Measurements from ENCODE around the gene GPHN.

Gene GPHN

DNA sequence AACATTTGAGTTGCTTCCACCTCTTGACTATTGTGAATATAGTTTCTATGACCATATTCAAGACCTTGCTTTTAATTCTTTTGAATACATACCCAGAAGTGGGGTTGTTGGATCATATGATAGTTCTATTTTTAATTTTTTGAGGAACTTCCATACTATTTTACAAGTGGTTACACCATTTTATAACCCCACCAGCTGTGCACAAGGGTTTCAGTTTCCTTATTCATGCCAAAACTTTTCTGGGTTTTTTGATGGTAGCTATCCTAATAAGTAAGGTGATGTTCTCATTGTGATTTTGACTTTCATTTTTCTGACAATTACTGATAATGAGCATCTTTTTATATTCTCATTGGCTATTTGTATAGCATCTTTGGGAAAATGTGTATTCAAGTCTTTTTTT lies 571.9 kb downstream of the GPHN start:
- no peak for DNase-seq

DNA sequence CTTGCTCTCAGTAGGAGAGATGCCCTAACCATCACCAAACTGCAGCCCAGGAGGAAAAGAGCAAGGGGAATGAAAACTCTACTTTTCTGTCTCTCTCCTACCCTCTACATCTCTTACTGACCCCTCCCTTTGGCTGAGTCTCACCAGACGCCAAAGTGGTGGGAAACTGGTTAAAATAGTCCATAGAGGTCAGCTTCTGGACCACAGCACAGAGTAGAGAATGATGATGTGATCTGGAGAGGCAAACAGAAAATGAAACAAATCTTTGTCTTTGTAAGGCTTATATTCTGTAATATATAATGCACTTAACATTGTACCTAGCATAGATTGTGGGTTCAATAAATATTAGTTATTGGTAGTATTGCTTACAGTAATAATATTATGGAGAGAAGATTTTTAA lies 600.3 kb downstream of the GPHN start:
- no peak for DNase-seq

DNA sequence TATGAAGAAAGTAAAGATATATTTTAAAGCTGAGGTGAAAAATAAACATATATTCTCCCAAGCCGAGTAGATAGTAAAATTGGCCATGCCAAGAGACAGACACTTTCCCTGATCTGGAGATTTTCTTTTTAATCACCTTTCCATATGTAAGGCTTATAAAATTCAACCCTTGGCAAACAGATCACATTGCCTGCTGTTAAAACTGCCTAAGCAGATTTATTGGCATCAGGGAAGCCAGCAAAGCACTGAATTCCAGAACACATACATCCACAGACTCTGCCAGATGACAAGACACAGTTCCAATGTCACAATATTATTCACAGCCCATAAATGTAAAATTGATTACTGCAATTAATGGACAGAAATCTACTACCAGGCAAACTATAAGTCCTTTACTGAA lies 603.1 kb downstream of the GPHN start:
- DNase-seq = no peak

DNA sequence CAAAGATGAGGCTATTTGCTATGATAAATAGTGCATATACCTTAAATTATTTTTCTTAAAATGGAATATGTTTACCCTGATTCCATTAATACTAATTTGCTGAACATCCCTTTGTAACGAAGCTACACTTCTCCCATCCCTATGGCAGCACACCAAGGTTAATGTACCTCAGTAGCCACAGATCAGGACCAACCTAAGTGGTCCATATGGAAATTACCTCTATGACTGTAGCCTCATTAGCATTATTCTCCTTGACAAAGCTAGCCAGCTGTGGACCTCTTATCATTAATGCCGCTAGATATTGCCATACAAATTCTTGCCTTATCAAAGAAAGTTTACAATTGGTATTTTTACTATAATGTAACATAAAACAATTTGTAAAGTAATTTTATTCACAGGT lies 604.4 kb downstream of the GPHN start:
- no peak for DNase-seq

DNA sequence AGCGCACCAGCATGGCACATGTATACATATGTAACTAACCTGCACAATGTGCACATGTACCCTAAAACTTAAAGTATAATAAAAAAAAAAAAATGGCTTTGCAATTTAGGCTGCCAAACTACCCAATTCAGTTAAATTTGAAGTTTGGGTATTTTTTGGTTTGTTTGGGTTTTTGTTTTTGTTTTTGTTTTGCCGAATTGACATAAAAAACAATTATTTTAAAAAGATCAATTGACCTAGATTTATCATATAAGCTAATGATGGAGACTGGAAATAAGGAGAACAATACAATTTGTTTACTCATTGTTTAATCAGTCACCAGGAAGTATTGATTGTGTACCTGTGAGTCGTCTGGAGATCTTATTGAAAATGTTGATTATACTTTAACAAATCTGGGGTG lies 619.2 kb downstream of the GPHN start:
- DNase-seq = no peak

DNA sequence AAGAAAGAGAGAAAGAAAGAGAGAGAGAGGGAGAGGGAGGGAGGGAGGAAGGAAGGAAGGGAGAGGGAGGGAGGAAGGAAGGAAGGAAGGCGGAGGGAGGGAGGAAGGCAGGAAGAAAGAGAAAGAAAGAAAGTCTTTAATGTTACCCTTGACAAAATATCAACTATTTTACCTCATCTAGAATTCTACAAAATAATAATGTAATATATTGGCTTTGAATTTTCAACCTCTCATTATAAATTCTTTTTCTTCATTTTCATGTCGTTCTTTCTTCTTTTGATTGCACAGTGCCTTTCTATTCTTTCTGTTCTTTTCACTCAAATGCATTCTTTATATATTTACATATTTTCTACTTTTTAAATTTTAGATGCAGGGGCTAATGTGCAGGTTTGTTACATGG lies 621.8 kb downstream of the GPHN start:
- DNase-seq = no peak

DNA sequence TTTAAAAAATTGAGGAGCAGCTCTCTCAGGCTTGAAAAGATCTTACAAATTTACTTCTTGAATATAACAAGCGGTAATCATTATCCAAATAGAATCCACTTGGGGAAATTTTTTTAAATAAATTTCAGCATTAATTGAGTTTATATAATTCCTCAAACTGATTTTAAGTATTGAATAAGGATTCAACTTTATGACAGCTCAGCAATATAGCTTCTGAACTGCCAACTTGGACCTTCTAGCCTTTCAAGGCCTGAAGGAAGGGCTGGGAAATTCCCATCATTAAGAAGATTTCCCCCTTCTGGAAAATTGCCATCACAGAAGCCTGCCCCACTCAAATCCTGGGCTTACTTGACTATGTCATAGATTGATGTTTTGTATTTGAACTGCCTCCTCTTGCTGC lies 623.7 kb downstream of the GPHN start:
- DNase-seq = no peak

DNA sequence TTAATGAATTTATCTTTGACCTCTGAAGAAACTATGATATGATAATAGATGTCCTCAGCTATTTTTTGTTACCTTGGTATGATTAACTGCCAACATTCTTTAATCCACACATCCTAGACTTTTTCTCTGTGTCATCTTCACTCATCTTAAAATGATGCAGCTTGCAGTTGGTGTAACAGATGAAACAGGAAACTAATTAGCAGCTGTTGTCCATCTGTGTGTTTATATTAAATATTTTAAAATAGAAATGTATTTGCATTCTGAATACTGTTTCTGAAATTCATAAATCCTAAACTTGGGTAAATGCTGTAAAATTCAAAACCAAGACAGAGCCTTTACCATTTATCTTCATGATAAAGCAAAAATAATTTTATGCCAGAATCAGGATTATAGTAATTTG lies 625.2 kb downstream of the GPHN start:
- DNase-seq = no peak

DNA sequence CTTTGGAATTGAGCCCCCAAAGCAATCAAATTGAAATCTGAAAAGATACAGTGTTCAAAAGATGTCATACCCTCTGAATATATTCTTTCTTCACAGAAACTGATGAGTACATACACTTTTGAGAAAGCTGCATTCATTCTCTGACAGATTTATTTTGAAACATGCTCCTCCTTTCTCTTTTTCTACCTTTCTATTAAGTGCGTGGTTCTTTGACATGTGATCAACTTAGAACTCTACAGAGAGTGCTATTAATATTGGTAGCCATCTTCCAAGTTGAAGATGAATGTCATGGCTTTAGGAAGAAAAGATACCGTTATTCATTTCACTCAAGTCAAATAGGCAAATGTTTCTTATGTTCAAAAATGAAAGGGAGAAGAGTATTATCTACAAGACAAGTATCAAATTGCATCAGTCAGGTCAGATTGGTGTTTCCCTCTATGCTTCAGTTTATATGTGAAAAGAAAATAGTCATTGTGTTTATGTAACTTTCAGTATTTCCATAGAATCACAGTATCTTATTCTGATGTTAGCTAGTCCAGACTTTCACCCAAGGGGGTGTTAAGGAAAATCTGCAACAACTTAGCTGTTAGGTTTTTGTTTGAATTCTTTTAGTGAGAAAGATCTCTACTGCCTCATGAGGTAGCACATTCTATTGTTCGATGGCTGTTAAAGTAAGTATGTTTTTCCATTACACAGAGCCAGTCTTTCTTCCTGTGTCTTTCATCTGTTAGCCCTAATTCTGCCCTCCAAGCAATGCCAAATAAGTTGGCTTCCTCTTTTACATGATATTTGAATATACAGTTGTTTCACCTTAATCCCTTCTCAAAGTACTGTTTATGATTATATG lies 625.9 kb downstream of the GPHN start:
- DNase-seq = no peak

DNA sequence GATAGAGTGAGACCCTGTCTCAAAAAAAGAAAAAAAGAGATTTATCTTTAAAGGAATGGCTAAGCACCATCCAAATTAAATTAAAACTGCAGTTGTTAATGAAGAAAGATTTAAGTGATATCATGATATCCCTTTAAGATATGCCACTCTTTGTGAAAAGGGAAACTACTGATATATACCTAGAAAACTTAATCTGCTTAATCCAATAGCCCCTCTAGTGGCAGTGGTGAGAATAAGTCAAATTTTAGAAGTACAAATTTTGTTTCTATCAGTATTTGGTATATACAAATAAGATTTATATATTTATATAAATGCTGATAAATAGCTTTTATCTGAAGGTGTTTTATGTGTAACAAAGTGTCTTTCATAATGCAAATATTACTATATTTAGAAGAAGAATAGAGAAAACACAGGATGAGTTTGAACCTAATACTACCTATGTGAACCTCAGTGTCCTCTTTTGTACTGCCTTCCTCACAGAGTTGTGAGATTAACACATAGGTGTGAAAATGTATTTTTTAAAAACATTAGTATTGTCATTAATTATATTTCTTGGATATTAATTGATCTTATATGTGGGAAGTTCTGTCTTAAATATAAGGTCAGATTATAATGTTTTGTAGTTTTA lies 629.9 kb downstream of the GPHN start:
- DNase-seq = no peak

DNA sequence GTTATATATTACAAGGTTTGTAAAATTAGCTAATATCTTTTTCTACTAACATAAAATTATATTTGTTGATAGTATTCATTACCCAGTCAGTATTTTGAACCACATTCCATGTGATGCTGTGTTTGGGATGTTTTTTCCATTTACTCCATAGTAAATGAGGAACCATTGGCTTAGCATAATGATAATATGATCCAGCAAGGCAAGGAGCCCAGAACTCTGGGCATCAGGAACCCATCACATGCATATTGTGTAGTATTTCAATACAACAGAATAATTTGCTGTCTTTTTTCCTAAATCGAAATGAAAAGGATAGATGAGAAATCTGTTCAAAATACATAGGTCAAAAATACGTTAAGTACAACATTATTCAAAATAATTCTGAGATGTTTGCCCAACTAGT lies 632.6 kb downstream of the GPHN start:
- no peak for DNase-seq

DNA sequence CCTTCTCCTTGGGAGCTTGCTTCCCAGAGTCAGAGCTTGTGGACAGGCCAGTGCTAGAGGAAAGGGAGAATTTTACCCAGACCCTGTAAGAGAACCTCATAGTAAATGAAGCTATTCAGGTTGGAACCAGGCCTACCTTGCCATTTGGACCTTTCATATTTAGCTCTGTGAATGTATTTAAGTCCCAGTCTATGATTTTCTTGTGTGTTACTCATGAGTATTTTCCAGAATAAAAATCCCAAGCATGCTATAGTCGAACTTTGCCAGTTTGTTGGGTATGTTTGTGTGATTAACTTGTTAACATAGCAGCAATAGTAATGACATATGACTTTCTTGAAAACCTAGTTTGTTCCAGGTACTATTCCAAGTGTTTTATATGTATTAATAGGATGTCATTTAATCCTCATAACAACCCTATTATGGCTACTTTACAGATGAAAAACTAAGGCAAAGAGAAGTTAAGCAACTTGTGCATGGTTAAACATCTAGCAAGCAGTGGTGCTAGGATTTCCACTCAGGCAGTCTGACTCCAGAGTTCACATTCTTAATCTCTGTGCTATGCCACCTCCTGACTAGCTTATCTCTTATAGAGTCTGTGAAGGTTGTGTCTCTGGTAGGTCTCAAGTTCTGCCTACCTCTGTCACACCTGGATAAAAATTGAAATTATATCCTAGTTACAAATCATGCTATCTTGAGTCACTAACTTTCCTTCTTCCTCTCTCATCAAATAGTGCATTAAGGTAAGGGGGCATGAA lies 633.4 kb downstream of the GPHN start:
- no peak for DNase-seq

DNA sequence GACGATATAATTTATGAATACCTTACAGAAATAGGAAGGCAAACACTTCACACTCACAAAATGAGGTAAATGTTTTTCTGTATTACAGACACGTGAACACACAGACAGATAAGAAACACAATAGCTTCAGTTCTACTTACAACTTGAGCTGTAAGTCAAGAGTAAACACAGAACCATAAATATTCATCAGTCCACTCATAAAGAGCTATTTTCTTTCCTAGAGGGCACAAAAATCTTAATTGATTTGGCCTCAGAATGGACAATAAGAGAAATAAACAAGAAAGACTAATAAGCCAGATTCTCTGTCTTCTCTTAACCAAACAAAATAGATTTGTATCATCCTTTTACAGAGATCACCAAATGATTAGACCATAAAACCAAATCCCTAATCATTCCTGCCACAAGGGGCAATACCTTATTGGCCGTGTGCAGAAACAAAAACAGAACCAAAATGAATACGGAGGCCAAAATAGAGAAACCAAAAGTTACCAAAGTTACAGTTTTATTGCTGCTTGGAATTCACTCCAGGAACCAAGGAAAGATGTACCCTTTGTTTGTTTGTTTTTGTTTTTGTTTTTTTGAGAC lies 643.2 kb downstream of the GPHN start:
- no peak for DNase-seq

DNA sequence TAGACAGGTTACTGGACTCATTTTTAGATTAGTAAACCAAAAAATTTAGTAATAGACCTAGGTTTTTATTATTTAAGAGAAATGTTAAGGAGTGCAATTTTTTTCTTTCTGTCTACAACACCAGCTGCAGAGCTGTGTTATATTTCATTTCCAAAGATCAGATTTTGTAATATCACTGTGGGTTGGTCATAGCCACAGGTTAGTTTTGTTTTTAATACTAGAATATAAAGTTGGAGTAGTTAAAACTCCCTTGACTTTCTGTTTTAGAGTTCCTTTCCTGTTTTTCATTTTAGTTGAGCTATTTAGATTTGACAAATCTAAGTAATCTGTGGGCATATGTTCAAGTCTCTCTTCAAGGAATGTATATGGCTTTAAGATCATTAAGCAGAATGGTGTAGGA lies 650.6 kb downstream of the GPHN start:
- DNase-seq = no peak

DNA sequence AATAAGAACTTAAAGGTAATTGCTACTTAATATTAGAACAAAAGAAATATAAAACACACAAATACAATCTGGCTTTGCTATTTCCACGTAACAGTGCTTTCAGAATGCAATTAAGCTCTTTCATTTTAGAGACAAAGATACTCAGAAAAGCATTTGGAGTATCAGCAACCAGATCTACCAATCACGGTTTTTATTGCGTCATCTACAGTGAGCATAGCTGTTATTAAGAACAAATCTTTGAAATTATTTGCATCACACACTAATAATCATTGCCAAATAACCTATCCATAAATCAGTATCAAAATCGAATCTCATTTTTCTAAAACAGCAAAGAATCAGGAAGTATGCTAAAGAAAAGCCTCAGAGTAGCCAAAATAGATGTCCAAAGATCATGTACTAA lies 654.4 kb downstream of the GPHN start:
- DNase-seq = no peak

DNA sequence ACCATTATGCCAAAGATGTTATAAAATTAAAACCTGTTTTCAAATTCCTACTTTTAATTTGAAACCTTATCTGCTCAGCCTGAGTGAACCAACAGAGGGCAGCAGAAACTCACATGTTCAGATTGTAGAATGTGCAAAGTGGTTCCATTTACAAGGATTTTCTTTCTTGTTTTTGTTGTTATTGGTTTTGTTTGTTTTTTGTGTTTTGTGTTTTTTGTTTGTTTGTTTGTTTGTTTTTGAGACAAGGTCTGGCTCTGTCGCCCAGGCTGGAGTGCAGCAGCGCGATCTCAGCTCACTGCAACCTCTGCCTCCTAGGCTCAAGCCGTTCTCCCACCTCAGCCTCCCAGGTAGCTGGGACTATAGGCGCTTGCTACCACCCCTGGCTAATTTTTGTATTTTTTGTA lies 658.5 kb downstream of the GPHN start:
- DNase-seq = peak; percentile 38

DNA sequence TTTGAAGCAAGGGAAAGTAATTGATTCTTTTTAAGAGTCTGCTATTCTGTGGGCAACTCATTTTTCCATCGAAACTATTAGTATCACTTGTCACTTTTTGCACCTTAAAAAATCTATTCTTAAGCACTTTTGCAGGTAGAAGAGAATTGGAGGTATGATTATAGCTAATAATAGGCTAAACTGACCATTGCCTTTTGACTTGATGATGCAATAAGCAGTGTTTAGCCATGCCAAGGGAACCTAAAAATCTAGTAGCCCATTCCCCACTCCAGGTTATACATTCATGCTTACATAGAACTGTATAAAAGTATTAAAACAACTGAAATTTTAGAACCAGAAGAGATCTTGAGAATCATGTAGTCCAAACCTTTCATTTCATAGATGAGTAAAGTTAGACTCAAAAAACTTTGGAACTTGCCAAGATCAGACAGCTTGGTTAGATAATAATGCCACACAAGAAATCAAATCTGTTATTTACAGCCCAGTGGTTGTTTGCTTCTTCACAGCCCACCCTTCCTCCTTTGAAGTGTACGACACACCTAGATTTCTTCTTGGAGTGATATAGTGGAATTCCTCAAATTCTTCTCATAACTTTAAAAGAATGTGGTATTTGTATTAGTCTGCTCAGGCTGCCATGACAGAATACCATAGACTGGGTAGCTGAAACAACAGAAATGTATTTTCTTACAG lies 659.6 kb downstream of the GPHN start:
- no peak for DNase-seq

DNA sequence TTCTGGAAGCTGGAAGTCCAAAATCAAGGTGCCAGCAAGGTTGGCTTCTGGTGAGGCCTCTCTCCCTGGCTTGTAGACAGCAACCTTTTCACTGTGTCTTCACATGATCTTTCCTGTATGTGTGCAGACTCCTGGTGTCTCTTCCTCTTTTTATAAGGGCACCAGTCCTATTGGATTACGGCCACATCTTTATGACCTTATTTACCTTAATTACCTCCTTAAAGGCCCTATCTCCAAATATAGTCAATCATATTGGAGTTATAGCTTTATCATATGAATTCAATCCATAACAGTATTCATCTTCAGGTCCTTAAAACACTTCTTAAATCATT lies 660.1 kb downstream of the GPHN start:
- no peak for DNase-seq

DNA sequence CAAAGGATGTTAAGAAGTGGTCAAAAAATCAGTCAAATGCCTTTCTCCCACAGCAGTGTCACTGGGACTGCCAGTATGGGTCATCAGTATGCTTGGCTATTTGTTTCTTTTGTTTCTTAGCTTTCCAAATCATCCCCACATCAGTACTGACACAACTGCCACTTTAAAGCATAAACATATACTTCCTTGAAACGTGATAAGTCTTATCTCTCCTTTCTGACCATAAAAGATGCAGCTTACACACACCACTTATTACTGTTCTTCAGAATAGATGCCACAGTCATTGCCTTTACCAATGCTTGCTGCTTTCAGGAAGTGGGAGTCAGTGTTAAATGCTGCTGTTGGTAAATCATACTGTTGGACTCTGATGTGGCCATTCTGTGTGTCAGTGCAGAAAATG lies 662.7 kb downstream of the GPHN start:
- no peak for DNase-seq

DNA sequence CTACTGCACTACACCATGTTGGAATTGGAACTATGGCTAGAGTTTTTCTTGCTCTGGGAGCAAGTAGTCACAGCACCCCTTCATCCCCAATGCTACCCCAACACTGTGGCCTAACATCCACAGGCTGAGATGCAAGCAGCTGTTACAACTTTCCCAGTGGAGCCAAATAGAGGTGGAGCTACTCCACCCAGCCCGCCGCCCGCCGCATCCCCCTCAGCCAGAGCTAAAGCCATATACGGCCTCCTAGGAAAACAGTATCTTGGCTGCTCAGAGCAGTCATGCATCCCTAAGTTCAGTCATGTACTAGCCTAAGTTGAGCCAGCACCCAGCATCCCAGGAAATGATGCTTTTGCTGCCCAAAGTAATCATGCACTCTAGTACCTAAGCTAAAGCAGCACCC lies 664.1 kb downstream of the GPHN start:
- no peak for DNase-seq

DNA sequence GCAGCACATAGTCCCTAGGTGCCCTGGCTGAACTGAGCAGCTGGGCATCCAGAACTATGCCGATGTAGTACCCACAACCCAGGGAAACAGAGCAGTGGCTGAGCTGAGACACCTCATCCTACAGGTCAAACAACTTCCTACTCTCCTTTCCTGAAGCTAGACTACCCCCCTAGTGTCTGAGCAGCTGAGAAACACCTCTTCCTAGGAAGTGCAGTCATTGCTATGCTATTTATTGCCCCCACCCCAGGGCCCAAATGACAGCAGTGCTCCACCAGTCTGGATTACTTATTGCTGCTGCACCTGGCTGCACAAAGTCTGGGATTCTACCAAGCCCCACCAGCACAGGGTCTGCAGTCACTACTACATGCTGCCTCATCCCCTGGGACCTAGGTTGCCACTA lies 664.6 kb downstream of the GPHN start:
- no peak for DNase-seq

DNA sequence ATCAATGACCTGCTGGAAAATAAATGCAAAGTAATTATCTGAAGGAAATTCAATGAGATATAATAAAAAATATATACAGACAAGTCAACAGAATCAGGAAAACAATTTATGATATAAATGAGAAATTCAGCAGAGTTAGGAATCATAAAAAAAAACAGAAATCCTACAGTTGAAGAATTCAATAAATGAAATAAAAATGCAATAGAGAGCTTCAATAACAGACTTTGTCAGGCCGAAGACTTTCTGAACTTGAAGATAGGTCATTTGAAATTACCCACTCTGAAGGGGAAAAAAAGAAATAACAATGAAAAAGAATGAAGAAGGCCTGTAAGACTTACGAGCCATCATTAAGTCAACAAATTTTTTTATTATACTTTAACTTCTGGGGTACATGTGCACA lies 665.8 kb downstream of the GPHN start:
- DNase-seq = no peak

DNA sequence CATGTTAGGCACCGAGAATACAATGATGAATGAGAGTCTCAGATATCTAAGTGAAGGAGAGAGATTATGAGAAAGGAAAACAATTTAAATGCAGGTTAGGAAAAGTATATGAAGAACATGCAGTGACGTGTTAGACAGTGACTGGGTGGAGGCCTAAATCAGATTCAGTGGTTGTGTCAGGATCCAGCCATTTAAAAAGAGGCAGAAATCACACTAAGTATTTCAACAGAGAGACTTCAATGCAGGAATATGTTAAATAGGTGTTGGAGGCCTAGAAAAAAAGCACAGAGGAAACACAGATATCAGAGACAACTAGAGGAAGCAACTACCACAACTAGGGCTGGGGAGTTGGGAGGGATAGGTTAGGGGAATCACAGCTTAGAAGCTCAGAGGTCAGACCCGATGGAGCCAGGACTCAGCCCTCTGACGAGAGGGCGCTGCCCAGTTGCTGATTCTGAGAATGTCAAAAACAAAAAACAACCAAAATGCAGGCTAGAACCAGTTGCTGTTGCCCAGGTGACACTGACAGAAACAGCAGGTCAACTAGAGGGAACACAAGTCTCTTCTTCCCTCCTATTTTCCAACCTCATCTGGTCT lies 678.3 kb downstream of the GPHN start:
- no peak for DNase-seq
